IMR-90 (cell line): ENCODE results near the gene SNRNP40.

ENCODE experiments used
- CEBPB ChIP-seq: IDR thresholded peaks from 2 replicates; pipeline ENCODE4 v1.6.1; 2012; ENCODE audit warnings: low read depth, low read length, improper control_type of control experiment
- FOS ChIP-seq: fragments of 150-350 bp; IDR thresholded peaks from 2 replicates; pipeline ENCODE4 v1.6.1; 2016; ENCODE audit warnings: low read depth, low read length
- TF ChIP-seq, protein P1 (sequence below): fragments of 150-350 bp; IDR thresholded peaks from 2 replicates; pipeline ENCODE4 v1.6.1; 2016; ENCODE audit warnings: low read depth, mild to moderate bottlenecking, low read length, moderate library complexity, borderline replicate concordance
- TF ChIP-seq, protein P2 (sequence below): conservative IDR thresholded peaks from 2 replicates; pipeline ENCODE4 v1.5.1; 2012; ENCODE audit warnings: mild to moderate bottlenecking, low read depth, low read length, improper control_type of control experiment

GRCh38 chr1:31324093-31324492 is 27.5 kb upstream of the SNRNP40 start:
- TF ChIP-seq, protein P1, sequence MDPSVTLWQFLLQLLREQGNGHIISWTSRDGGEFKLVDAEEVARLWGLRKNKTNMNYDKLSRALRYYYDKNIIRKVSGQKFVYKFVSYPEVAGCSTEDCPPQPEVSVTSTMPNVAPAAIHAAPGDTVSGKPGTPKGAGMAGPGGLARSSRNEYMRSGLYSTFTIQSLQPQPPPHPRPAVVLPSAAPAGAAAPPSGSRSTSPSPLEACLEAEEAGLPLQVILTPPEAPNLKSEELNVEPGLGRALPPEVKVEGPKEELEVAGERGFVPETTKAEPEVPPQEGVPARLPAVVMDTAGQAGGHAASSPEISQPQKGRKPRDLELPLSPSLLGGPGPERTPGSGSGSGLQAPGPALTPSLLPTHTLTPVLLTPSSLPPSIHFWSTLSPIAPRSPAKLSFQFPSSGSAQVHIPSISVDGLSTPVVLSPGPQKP, result no peak
- TF ChIP-seq, protein P2, sequence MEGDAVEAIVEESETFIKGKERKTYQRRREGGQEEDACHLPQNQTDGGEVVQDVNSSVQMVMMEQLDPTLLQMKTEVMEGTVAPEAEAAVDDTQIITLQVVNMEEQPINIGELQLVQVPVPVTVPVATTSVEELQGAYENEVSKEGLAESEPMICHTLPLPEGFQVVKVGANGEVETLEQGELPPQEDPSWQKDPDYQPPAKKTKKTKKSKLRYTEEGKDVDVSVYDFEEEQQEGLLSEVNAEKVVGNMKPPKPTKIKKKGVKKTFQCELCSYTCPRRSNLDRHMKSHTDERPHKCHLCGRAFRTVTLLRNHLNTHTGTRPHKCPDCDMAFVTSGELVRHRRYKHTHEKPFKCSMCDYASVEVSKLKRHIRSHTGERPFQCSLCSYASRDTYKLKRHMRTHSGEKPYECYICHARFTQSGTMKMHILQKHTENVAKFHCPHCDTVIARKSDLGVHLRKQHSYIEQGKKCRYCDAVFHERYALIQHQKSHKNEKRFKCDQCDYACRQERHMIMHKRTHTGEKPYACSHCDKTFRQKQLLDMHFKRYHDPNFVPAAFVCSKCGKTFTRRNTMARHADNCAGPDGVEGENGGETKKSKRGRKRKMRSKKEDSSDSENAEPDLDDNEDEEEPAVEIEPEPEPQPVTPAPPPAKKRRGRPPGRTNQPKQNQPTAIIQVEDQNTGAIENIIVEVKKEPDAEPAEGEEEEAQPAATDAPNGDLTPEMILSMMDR, result no peak
- TF ChIP-seq CEBPB (no peak), FOS (no peak)
